DMS53 treated with DMSO at 0.1 percent for 48 hours (cell line): ENCODE measurements around the gene TOR4A.

ENCODE experiments used
- DNase-seq: peaks from one replicate; lab custom pipeline; 2025; ENCODE audit not compliant: unreplicated experiment; lab: John Stamatoyannopoulos, UW

TOR4A gene

GRCh38 chr9:137277329-137278041 is at the start of gene TOR4A:
TOR4A (plus strand) TSS chr9:137277726; CDS start chr9:137278690, 964 bp downstream.
- no peak for DNase-seq

- no peak for DNase-seq
Observed at GRCh38 chr9:137227853-137228505, 49.5 kb upstream of the TOR4A start.

- DNase-seq = no peak
Observed at GRCh38 chr9:137228506-137228967, 49.0 kb upstream of the TOR4A start.

DNA sequence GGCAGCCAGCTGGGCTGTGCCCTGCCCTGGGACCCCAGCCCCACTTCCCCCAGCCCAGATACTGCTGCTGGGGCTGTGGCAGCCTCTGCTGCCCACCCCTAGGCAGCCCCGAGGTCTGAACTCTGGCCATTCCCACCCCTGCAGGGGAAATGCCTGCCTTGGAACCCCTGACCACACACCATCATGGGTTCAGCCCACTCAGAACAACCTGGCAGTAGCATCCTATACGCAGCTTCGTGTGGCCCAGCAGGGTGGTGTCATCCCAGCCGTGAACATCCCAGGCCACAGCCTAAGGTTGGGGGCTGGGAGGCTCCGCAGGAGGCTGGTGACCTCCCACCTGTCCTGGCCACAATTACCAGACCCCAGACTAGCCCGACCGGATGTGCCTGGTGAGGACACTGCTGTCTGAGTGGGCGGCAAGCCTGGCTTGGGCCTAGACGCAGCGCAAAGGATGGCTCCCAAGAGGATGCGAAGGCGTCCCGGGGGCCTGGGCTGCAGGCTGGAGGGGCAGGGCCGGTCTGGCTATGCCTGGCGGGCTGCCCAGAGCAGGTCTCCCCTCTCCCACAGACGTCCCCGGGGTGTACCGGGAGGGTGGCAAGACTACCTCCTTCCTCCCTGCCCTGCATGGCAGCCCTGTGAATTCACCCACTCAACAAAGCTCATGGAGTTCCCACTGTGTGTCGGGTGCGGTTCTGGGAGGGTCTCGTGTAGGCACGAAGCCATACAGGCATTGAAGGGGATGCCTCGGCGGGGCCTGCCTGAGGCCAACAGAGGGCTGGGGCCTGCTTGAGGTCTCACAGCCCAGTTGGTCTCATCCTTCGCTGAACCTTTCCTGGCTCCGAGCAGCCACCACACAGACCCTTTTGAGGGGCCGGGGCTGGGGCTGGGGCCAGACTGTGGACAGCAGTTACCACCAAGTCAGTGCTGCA is 48.3 kb upstream of the TOR4A start:
- DNase-seq = no peak

GRCh38 chr9:137229903-137230704 is 47.4 kb upstream of the TOR4A start:
- no peak for DNase-seq

- DNase-seq = no peak
Observed at GRCh38 chr9:137230705-137231371, 46.7 kb upstream of the TOR4A start, which contains the start of gene SLC34A3. SLC34A3 (plus strand) TSS chr9:137230901; CDS start chr9:137231703, 802 bp downstream.

DNA sequence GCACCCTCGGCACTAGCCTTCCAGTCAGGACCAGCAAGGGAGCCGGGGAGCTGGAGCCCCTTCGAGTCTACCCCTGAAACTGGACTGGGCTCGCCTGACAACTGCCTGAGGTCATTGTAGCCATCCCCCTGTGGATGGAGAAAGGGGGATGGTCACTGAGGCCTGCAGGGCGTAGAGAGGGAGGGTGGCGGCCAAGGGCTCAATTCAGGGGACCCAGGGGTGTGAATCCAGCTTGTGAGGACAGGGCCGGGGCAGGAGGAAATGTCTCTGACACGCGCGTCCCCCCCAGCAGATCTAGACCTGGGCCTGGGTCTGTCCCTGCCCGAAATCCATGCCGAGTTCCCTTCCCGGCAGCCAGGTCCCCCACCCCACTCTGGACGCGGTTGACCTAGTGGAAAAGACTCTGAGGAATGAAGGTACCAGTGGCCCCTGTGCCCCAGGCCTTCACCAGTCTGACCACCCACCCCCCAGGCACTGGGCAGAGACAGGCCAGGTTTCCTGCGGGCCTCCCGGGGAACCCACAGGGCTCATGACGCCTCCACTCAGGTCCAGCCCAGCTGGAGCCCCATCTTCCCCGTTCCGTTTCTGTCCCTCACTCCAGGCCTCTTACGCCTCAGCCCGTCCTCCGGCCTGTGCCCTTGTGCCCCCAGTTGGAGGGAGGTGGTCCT is 46.0 kb upstream of the TOR4A start:
- no peak for DNase-seq

DNA sequence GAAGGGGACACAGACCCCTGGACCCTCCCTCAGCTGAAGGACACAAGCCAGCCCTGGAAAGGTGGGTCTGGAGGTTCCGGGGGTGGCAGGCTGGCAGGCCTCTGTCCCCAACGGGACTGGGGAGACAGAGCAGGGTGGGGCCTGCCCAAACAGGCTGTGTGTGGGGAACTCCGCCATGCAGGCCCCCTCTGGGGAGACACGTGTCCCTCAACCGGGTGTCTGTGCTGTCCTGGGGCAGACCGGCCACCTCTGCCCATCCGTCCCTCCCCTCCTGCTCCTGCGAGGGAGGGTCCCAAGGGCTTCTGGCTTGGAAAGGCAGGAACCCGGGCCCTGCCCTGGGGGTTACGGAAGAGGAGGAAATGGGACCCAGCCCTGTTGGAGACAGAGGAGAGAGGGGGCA is 45.4 kb upstream of the TOR4A start:
- no peak for DNase-seq

GRCh38 chr9:137232510-137232909 is 45.0 kb upstream of the TOR4A start:
- no peak for DNase-seq

GRCh38 chr9:137233143-137233980 is 44.2 kb upstream of the TOR4A start:
- peak; percentile 72 for DNase-seq

DNA sequence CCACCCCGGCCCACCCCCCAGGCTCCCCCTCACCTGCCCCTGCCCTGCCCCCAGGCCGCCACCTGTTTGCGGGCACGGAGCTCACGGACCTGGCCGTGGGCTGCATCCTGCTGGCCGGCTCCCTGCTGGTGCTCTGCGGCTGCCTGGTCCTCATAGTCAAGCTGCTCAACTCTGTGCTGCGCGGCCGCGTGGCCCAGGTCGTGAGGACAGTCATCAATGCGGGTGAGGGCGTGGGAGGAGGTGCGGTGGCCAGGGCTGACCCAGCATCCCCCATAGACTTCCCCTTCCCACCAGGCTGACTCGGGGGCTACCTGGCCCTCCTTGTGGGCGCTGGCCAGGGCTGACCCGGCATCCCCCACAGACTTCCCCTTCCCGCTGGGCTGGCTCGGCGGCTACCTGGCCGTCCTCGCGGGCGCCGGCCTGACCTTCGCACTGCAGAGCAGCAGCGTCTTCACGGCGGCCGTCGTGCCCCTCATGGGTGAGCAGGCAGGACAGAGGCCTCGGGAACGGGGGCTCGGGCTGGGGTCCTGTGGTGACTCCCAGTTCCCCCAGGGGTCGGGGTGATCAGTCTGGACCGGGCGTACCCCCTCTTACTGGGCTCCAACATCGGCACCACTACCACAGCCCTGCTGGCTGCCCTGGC is 43.4 kb upstream of the TOR4A start:
- peak; percentile 21 for DNase-seq

DNA sequence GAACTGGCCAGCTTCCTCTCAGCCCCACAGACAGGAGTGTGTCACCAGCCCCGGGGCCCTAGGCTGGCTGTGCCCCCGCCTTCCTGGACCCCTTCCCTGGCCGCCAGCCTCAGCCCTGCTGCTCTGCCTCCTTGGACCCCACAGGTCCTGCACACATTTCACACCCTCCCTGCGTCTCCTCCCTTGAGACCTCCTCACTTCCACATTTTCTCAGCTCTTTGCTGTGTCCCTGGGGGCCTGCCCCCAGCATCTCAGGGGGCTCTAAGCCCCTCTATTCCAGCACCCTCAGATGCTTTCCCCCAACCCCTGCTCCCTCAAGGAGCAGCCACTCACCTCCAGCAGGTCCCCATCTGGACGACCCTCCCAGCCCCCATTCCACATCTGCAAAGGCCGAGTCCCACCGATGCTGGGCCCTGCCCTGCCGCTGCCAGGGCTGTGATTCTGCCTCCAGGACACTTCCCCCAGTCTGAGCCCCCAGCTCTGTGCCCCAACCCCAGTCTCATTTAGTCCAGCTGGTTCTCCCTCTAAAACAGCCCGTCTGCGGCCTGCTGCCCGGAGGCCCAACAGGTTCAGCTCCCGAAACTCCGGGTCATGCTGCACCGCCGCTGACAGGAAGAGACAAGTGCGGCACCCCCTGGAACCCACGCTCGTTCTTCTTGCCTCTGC is 42.6 kb upstream of the TOR4A start:
- DNase-seq = no peak

- DNase-seq = no peak
Observed at GRCh38 chr9:137235424-137236237, 41.9 kb upstream of the TOR4A start.

GRCh38 chr9:137236238-137236935 is 41.1 kb upstream of the TOR4A start:
- DNase-seq = peak; percentile 70

- no peak for DNase-seq
Observed at GRCh38 chr9:137236936-137237421, 40.5 kb upstream of the TOR4A start.
